Ishikawa (cell line): ENCODE measurements around the gene TEDC2.

ENCODE experiments used
- CEBPB ChIP-seq: IDR thresholded peaks from 2 replicates; pipeline ENCODE4 v1.6.1; 2012
- CREB1 ChIP-seq: IDR thresholded peaks from 2 replicates; pipeline ENCODE4 v1.6.1; 2012; ENCODE audit warnings: low read depth
- EGR1 ChIP-seq: IDR thresholded peaks from 2 replicates; pipeline ENCODE4 v1.6.1; 2012
- EP300 ChIP-seq: IDR thresholded peaks from 2 replicates; pipeline ENCODE4 v1.6.1; 2012; ENCODE audit warnings: borderline replicate concordance
- FOXM1 ChIP-seq: IDR thresholded peaks from 2 replicates; pipeline ENCODE4 v1.6.1; 2012; ENCODE audit warnings: low read depth, borderline replicate concordance
- NFIC ChIP-seq: IDR thresholded peaks from 2 replicates; pipeline ENCODE4 v1.6.1; 2012
- RAD21 ChIP-seq: IDR thresholded peaks from 2 replicates; pipeline ENCODE4 v1.6.1; 2012; ENCODE audit warnings: low read depth
- TAF1 ChIP-seq: IDR thresholded peaks from 2 replicates; pipeline ENCODE4 v1.6.1; 2012; ENCODE audit warnings: low read depth, mild to moderate bottlenecking
- TCF12 ChIP-seq: IDR thresholded peaks from 2 replicates; pipeline ENCODE4 v1.6.1; 2012; ENCODE audit warnings: low read depth
- TEAD4 ChIP-seq: IDR thresholded peaks from 2 replicates; pipeline ENCODE4 v1.6.1; 2012
- YY1 ChIP-seq: IDR thresholded peaks from 2 replicates; pipeline ENCODE4 v1.6.1; 2012; ENCODE audit warnings: low read depth
- ZBTB7A ChIP-seq: IDR thresholded peaks from 2 replicates; pipeline ENCODE4 v1.6.1; 2012; ENCODE audit warnings: low read depth
- TF ChIP-seq, protein P1 (sequence below): IDR thresholded peaks from 2 replicates; pipeline ENCODE4 v1.6.1; 2012
- TF ChIP-seq, protein P2 (sequence below): IDR thresholded peaks from 2 replicates; pipeline ENCODE4 v1.6.1; 2012; ENCODE audit warnings: low read depth, mild to moderate bottlenecking
- TF ChIP-seq, protein P3 (sequence below): IDR thresholded peaks from 2 replicates; pipeline ENCODE4 v1.6.1; 2012

Gene TEDC2, protein sequence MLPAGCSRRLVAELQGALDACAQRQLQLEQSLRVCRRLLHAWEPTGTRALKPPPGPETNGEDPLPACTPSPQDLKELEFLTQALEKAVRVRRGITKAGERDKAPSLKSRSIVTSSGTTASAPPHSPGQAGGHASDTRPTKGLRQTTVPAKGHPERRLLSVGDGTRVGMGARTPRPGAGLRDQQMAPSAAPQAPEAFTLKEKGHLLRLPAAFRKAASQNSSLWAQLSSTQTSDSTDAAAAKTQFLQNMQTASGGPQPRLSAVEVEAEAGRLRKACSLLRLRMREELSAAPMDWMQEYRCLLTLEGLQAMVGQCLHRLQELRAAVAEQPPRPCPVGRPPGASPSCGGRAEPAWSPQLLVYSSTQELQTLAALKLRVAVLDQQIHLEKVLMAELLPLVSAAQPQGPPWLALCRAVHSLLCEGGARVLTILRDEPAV

DNA sequence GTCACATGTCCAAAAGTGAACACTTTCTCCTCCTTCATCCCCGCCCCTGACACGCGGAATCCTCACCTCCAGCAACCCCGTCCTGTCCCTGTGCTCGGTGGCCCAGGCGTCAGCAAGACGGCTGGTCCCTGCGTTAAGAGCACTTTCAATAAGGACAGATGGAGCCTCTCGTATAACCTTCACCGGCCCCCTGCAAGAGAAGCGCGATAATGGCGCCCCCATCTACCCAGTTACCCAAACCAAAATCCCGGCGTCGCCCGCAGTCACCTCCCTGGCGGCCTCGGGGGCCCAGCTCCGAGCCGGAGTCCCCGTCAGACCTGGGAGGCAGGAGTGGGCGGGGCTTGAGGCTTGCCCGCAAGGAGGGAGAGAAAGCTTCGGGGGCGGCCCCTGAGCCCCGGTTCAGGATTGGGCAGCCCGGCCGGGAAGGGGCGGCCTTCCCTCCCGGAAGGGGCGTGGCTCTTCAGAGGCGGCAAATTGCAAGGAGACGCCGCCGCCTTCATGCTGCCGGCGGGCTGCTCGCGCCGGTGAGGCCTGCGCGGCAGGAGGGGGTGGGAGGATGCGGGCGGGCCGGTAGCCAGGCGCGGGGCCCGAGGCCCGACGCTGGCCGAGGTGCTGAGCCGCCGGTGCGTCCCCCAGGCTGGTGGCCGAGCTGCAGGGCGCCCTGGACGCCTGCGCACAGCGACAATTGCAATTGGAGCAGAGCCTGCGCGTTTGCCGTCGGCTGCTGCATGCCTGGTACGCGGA is at the start of gene TEDC2:
TEDC2 (plus strand) TSS at position 463 of the 744 bp plus-strand sequence; CDS start at position 499, 36 bp downstream.
- no peak for TF ChIP-seq RAD21
- TF ChIP-seq, protein P1, sequence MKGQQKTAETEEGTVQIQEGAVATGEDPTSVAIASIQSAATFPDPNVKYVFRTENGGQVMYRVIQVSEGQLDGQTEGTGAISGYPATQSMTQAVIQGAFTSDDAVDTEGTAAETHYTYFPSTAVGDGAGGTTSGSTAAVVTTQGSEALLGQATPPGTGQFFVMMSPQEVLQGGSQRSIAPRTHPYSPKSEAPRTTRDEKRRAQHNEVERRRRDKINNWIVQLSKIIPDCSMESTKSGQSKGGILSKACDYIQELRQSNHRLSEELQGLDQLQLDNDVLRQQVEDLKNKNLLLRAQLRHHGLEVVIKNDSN = no peak; the same call in 1 of the 2 replicates
- peak; percentile 27; the same call in 1 of the 2 replicates for TF ChIP-seq EP300
- no peak for TF ChIP-seq EGR1
- TF ChIP-seq CEBPB = no peak
- TF ChIP-seq FOXM1 = 0 out of 2 replicates have a peak, but pooled peaks have one; percentile 16
- TF ChIP-seq TAF1 = 0 out of 2 replicates have a peak, but pooled peaks have one; percentile 8
- no peak for TF ChIP-seq NFIC
- TF ChIP-seq, protein P2, sequence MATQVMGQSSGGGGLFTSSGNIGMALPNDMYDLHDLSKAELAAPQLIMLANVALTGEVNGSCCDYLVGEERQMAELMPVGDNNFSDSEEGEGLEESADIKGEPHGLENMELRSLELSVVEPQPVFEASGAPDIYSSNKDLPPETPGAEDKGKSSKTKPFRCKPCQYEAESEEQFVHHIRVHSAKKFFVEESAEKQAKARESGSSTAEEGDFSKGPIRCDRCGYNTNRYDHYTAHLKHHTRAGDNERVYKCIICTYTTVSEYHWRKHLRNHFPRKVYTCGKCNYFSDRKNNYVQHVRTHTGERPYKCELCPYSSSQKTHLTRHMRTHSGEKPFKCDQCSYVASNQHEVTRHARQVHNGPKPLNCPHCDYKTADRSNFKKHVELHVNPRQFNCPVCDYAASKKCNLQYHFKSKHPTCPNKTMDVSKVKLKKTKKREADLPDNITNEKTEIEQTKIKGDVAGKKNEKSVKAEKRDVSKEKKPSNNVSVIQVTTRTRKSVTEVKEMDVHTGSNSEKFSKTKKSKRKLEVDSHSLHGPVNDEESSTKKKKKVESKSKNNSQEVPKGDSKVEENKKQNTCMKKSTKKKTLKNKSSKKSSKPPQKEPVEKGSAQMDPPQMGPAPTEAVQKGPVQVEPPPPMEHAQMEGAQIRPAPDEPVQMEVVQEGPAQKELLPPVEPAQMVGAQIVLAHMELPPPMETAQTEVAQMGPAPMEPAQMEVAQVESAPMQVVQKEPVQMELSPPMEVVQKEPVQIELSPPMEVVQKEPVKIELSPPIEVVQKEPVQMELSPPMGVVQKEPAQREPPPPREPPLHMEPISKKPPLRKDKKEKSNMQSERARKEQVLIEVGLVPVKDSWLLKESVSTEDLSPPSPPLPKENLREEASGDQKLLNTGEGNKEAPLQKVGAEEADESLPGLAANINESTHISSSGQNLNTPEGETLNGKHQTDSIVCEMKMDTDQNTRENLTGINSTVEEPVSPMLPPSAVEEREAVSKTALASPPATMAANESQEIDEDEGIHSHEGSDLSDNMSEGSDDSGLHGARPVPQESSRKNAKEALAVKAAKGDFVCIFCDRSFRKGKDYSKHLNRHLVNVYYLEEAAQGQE = peak; percentile 78
- TF ChIP-seq TCF12 = peak; percentile 33; the same call in 1 of the 2 replicates
- TF ChIP-seq TEAD4 = 0 out of 2 replicates have a peak, but pooled peaks have one; percentile 2
- TF ChIP-seq, protein P3, sequence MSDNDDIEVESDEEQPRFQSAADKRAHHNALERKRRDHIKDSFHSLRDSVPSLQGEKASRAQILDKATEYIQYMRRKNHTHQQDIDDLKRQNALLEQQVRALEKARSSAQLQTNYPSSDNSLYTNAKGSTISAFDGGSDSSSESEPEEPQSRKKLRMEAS = peak; percentile 96
- peak; percentile 9; the same call in 1 of the 2 replicates for TF ChIP-seq YY1
- peak; percentile 25; the same call in 1 of the 2 replicates for TF ChIP-seq CREB1
- TF ChIP-seq ZBTB7A = no peak

DNA sequence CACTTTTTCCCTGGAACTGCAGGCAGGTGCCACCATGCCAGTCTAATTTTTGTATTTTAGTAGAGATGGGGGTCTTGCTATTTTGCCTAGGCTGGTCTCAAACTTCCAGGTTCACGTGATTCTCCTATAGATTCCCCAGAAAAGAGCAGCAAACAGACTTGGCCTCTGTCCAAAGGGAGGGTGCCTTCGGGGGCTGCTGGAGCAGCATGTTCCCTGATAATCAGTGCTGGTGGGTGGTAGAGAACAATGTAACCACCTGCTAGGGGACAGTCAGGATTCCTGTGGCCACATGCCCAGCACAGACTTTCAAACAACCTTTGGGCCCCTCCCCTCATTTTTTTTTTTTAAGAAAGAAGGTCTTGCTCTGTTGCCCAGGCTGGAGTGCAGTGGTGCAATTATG is 44.8 kb upstream of the TEDC2 start:
- TF ChIP-seq NFIC (peak; percentile 34; the same call in 1 of the 2 replicates), ZBTB7A (no peak)

DNA sequence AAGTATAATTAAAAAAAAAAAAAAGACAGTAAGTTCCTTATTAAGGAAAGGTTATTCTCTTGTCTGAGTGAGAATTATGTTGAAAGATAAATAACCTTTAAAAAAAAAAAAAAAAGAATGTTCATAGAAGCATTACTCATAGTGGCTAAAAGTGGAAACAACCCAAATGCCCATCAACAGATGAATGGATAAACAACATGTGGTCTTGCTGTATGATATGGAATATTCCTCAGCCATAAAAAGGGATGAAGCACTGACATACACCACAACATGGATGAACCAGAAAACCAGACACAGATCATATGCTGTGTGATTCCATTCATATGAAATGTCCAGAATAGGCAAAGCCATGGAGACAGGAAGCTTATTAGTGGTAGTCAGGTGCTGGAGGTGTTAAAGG is 39.9 kb upstream of the TEDC2 start:
- no peak for TF ChIP-seq YY1
- no peak for TF ChIP-seq TEAD4
- TF ChIP-seq, protein P3 = no peak
- no peak for TF ChIP-seq ZBTB7A
- no peak for TF ChIP-seq TAF1
- no peak for TF ChIP-seq NFIC
- TF ChIP-seq CEBPB = no peak
- no peak for TF ChIP-seq TCF12
- no peak for TF ChIP-seq EGR1
- TF ChIP-seq, protein P1 = no peak
- TF ChIP-seq, protein P2 = no peak
- no peak for TF ChIP-seq FOXM1
- no peak for TF ChIP-seq EP300
- no peak for TF ChIP-seq CREB1
- TF ChIP-seq RAD21 = no peak

DNA sequence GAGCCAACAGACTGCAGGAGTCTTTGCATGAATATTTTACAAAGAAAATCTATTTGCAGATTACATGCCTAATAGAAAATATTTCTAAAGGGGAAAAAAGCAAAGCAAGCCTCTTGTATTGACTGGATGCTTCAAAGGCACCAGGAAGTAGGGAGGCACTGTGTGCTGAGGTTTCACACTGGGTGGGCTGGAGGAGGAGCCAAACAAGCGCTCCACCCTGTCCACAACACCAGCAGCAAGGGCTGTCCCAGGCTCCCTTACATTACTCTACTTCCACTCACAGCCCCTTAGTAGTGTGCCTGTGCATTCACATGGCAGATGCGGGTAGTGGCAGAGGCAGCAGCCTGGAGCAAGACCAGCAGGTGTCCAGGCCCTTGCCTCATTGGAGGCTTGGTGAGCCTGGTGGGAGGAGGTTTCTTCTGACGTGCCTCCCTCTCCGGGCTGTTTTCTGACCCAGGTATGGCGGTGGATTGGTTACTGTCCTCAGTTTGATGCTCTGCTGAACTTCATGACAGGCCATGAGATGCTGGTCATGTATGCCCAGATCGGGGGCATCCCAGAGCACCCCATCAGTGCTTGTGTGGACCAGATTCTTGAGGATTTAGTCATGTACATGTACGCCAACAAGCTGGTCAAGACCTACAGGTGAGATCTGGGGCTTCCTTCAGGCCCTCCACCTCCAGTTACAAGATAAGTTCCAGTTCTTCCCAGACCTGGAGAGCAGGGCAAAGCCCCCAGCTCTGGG is 37.6 kb upstream of the TEDC2 start:
- TF ChIP-seq FOXM1 = no peak
- TF ChIP-seq, protein P1 = no peak
- TF ChIP-seq, protein P2 = no peak
- no peak for TF ChIP-seq EP300
- no peak for TF ChIP-seq TCF12
- TF ChIP-seq EGR1 = no peak
- no peak for TF ChIP-seq CREB1
- no peak for TF ChIP-seq CEBPB
- no peak for TF ChIP-seq ZBTB7A
- TF ChIP-seq, protein P3 = no peak
- no peak for TF ChIP-seq NFIC
- no peak for TF ChIP-seq RAD21
- TF ChIP-seq TAF1 = no peak
- TF ChIP-seq TEAD4 = no peak
- TF ChIP-seq YY1 = no peak
